Activated CD4-positive, alpha-beta memory T cell treated with anti-CD3 and anti-CD28 coated beads for 36 hours (primary cell): Measurements from ENCODE around the gene PCED1A. TPM values are rescaled to one million over a fixed set of nuclear protein-coding genes. Genes with fewer than 3 reads are reported as not detected.

Source experiments
- CTCF ChIA-PET: fragments of 350-600 bp; sonication (Branson Sonifier 250); formaldehyde crosslinking; loops from one replicate; lab custom pipeline; 2021; ENCODE audit warnings: antibody characterized with exemption, inconsistent platforms; lab: Charles Lee
- POLR2A ChIA-PET: fragments of 350-600 bp; sonication (Branson Sonifier 250); formaldehyde crosslinking; loops from one replicate; lab custom pipeline; 2021; ENCODE audit warnings: antibody characterized with exemption; lab: Charles Lee
- DNase-seq: peaks from one replicate; pipeline ENCODE4 v3.0.0-alpha.2; 2020
- H3K27ac Mint-ChIP-seq: one replicate; pipeline ENCODE4 v1.8.0; 2021; ENCODE audit warnings: mixed read lengths
- H3K27me3 Mint-ChIP-seq: one replicate; pipeline ENCODE4 v1.8.0; 2021; ENCODE audit warnings: mixed read lengths
- H3K36me3 Mint-ChIP-seq: one replicate; pipeline ENCODE4 v1.8.0; 2021; ENCODE audit warnings: mixed read lengths
- H3K4me1 Mint-ChIP-seq: one replicate; pipeline ENCODE4 v1.8.0; 2021; ENCODE audit warnings: low read depth, mixed read lengths
- H3K4me3 Mint-ChIP-seq: one replicate; pipeline ENCODE4 v1.8.0; 2021; ENCODE audit warnings: mild to moderate bottlenecking, mixed read lengths
- H3K9me3 Mint-ChIP-seq: one replicate; pipeline ENCODE4 v1.8.0; 2021; ENCODE audit warnings: mixed read lengths
- intact Hi-C: fragments of 100-400 bp; cut with micrococcal nuclease; formaldehyde crosslinking; loops from one replicate; pipeline ENCODE4 v1.15.1; 2023
- total RNA-seq, 2 experiments: library from RNA; stranded (reverse); gene quantifications; one replicate each; pipeline ENCODE4 v1.2.3, GENCODE V29; 2021

The PCED1A gene
- total RNA-seq, 2 experiments from 2014 or later: 37.0 to 40.0 TPM

DNA sequence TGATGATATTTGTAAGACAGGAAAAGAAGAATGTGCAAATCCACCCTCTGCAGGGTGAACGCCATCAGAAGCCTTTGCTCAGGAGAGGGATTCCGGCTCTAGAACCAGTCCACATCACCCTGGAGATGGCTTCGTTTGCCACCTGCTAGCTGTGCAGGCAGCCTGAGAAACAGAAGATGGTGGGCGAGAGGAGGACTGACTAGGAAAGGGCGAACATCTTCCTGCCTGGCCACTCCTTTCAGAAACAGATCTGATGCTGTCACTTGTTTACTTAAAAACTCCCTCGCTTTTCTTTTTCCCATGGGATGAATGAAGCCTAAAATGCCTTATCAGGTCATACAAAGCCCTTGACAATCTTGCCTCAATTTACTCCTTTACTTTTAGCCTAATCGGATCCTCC is 34.0 kb upstream of the PCED1A start:
- DNase-seq: peak; percentile 48

DNA sequence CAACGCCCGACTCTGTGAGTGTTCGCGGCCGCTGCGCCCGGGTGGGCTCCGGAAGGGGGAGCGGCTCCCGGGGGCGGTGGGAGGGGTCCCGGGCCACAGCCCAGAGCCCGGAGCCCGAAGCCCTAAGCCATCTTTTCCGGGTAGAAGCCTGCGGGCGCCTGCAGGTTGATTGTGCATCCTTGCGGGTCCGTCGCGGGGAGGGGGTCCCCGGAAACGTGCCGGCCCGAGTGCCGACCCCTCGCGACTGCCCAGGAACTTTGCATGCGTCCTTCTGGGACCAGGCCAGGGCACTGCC is 33.2 kb upstream of the PCED1A start:
- Mint-ChIP-seq H3K4me1 (peaks cover 47% of the 10 kb centered on the region), H3K36me3 (peaks cover 22% of the 10 kb centered on the region), H3K9me3 (no peaks in the 10 kb centered on the region), H3K4me3 (peak overlapping the region; percentile 90), H3K27me3 (no peaks in the 10 kb centered on the region), H3K27ac (peak overlapping the region; percentile 78)
- POLR2A ChIA-PET: interaction anchor here (0.6 to 1.4 kb wide), 7 partner anchors 30 to 256 kb away, joined by 3 to 10 read pairs (median 4); no protein-coding TSS in a partner anchor
- CTCF ChIA-PET: interaction anchor here (1.0 kb wide), 2 partner anchors 15 to 137 kb away, joined by 3 read pairs; no protein-coding TSS in a partner anchor
- intact Hi-C loops: loop anchor here (1.0 to 5.0 kb wide), 4 partner anchors 39 to 138 kb away; no protein-coding TSS in a partner anchor
- peak; percentile 68 for DNase-seq

More for the DNA sequence above, 34.0 kb upstream of the PCED1A start:
- peak overlapping the region; percentile 45 for H3K27ac Mint-ChIP-seq
- H3K4me3 Mint-ChIP-seq: peak overlapping the region; percentile 90
- ChIA-PET POLR2A (interaction anchor here (1.0 kb wide), 1 partner anchor 157 kb away, joined by 3 read pairs; no protein-coding TSS in a partner anchor), CTCF (interaction anchor here (1.5 kb wide), 1 partner anchor 27 kb away, joined by 4 read pairs; no protein-coding TSS in a partner anchor)
- intact Hi-C loops: loop anchor here (5.0 kb wide), 1 partner anchor 38 kb away; no protein-coding TSS in a partner anchor
- peaks cover 22% of the 10 kb centered on the region for H3K36me3 Mint-ChIP-seq
- peaks cover 53% of the 10 kb centered on the region for H3K4me1 Mint-ChIP-seq
- H3K27me3 Mint-ChIP-seq: no peaks in the 10 kb centered on the region
- no peaks in the 10 kb centered on the region for H3K9me3 Mint-ChIP-seq

- intact Hi-C loops: loop anchor here (1.0 to 5.0 kb wide), 4 partner anchors 39 to 138 kb away; no protein-coding TSS in a partner anchor
- Mint-ChIP-seq H3K27ac (peak within 1 kb of the TSS; percentile 91), H3K27me3 (no peaks in the 10 kb centered on the region), H3K9me3 (no peaks in the 10 kb centered on the region), H3K4me1 (peaks cover 43% of the 10 kb centered on the region), H3K4me3 (peak within 1 kb of the TSS; percentile 90), H3K36me3 (peaks cover 21% of the 10 kb centered on the region)
- CTCF ChIA-PET: interaction anchor here (0.6 to 1.7 kb wide), 8 partner anchors 10 to 138 kb away, joined by 3 to 7 read pairs (median 3); partner anchors contain the start of gene TMEM239
- DNase-seq: peak; percentile 95
- POLR2A ChIA-PET: interaction anchor here (0.6 to 1.4 kb wide), 7 partner anchors 30 to 256 kb away, joined by 3 to 10 read pairs (median 4); no protein-coding TSS in a partner anchor
These were observed 32.7 kb upstream of the PCED1A start, which contains the start of gene PTPRA for GRCh38 chr20:2873010-2873746. PTPRA (plus strand) TSS chr20:2873481; CDS start chr20:2964278, 90,797 bp downstream.

DNA sequence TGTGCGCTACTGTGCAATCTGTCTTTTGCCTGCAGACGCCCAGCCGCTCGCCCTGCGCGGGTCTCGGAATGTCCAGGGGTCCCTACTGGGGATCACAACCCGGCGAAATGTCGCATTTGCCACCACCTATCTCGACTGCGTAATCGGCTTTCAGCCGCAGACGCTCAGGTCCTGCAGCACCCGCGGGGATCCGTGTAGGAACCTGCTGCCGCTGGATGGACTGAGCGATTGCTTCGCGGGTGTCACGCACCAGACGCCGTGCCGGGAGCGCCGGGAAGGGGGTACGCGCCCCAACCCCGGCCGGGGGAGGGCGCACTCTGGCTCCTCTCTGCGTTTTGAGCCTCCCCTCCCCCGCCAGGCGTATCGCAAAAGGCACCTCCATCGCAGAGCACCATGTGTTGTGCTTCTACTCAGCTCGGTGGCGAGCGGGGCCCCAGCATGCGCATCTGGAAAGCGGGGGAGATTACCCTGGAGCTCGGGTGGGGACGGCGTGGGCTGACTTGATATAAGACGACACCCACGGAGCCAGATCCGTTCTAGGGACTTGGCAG is 32.1 kb upstream of the PCED1A start:
- Mint-ChIP-seq H3K27ac (peak overlapping the region; percentile 91), H3K9me3 (no peaks in the 10 kb centered on the region), H3K27me3 (no peaks in the 10 kb centered on the region), H3K36me3 (peaks cover 21% of the 10 kb centered on the region), H3K4me3 (peak overlapping the region; percentile 90), H3K4me1 (peaks cover 46% of the 10 kb centered on the region)
- peak; percentile 88 for DNase-seq
- ChIA-PET CTCF (interaction anchor here (0.6 to 1.7 kb wide), 8 partner anchors 9 to 139 kb away, joined by 3 to 7 read pairs (median 3); partner anchors contain the start of gene TMEM239), POLR2A (interaction anchor here (1.0 to 1.4 kb wide), 6 partner anchors 29 to 257 kb away, joined by 3 to 10 read pairs (median 4); no protein-coding TSS in a partner anchor)
- intact Hi-C loops: loop anchor here (1.0 to 5.0 kb wide), 6 partner anchors 32 to 402 kb away; partner anchors contain the start of genes PCED1A, SNRPB and VPS16

DNA sequence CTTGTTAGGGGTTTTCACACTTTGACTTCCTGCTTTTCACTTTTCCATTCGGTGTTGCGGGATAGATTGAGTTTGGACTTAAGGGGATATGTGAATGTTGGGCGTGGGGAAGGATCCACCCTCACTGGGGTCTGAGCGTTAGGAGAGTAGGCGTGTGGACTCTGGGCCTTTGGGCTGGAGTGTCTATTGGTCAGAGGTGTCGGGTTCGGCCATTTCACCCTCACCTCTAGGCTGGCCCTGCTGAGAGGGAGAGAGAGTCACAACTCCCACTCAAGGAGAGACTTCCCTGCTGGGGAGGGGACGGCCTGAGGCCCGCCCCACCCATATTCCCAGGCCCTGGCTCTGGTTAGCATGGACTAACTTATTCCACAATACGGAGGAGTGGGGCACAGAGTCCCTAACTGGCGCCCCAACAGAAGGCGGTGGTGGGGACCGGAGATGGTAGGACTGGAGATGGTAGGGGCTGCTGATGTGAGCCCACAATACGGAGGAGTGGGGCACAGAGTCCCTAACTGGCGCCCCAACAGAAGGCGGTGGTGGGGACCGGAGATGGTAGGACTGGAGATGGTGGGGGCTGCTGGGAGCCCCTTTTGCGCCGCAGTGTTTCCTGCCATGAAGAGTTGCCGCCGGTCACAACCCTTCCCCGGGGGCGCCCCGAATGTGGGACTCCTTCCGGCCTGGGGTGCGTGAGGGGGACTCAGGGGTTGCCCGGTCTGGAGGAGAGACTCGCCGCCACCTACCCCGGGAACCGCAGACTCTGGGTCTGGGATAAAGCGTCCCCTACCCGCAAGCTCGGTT is 31.4 kb upstream of the PCED1A start:
- H3K4me3 Mint-ChIP-seq: peak overlapping the region; percentile 90
- peak; percentile 58 for DNase-seq
- peaks cover 50% of the 10 kb centered on the region for H3K4me1 Mint-ChIP-seq
- POLR2A ChIA-PET: interaction anchor here (0.9 to 1.4 kb wide), 5 partner anchors 29 to 143 kb away, joined by 3 to 10 read pairs (median 5); no protein-coding TSS in a partner anchor
- peak overlapping the region; percentile 91 for H3K27ac Mint-ChIP-seq
- H3K36me3 Mint-ChIP-seq: peaks cover 18% of the 10 kb centered on the region
- H3K9me3 Mint-ChIP-seq: no peaks in the 10 kb centered on the region
- intact Hi-C loops: loop anchor here (1.0 to 5.0 kb wide), 3 partner anchors 32 to 402 kb away; partner anchors contain the start of genes PCED1A, SNRPB and VPS16
- no peaks in the 10 kb centered on the region for H3K27me3 Mint-ChIP-seq
- CTCF ChIA-PET: interaction anchor here (1.1 to 1.7 kb wide), 4 partner anchors 55 to 129 kb away, joined by 3 to 7 read pairs (median 5); partner anchors contain the start of gene TMEM239

- H3K36me3 Mint-ChIP-seq: peaks cover 13% of the 10 kb centered on the region
- no peak for DNase-seq
- intact Hi-C loops: loop anchor here (5.0 kb wide), 1 partner anchor 41 kb away; no protein-coding TSS in a partner anchor
- peaks cover 44% of the 10 kb centered on the region for H3K4me1 Mint-ChIP-seq
- H3K4me3 Mint-ChIP-seq: peak overlapping the region; percentile 18
- H3K27ac Mint-ChIP-seq: peak overlapping the region; percentile 40
- H3K9me3 Mint-ChIP-seq: no peaks in the 10 kb centered on the region
- no peaks in the 10 kb centered on the region for H3K27me3 Mint-ChIP-seq
- ChIA-PET CTCF (interaction anchor here (1.1 kb wide), 3 partner anchors 19 to 130 kb away, joined by 3 to 6 read pairs (median 4); no protein-coding TSS in a partner anchor), POLR2A (interaction anchor here (0.9 to 1.2 kb wide), 2 partner anchors 114 to 141 kb away, joined by 3 to 5 read pairs; no protein-coding TSS in a partner anchor)
These were observed 30.6 kb upstream of the PCED1A start for GRCh38 chr20:2871111-2871465.

DNA sequence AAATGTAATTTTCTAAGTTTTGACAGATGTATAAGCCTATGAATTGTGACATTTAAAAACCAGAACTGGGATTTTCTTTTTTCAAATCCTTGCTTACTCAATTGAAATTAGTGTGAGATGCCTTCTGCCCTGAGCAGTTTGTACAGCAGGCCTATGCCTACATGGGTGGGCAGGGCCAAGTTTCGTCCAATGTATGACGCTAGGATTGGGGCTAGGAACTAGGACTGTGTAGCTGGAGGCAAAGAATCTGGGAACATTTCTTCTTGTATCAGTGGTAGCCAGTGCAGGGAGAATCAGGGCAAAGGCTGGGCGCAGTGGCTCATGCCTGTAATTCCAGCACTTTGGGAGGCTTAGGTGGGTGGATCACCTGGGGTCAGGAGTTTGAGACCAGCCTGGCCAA is 28.9 kb upstream of the PCED1A start:
- CTCF ChIA-PET: no interaction called here
- Mint-ChIP-seq H3K4me1 (peaks cover 32% of the 10 kb centered on the region), H3K27me3 (no peaks in the 10 kb centered on the region)

DNA sequence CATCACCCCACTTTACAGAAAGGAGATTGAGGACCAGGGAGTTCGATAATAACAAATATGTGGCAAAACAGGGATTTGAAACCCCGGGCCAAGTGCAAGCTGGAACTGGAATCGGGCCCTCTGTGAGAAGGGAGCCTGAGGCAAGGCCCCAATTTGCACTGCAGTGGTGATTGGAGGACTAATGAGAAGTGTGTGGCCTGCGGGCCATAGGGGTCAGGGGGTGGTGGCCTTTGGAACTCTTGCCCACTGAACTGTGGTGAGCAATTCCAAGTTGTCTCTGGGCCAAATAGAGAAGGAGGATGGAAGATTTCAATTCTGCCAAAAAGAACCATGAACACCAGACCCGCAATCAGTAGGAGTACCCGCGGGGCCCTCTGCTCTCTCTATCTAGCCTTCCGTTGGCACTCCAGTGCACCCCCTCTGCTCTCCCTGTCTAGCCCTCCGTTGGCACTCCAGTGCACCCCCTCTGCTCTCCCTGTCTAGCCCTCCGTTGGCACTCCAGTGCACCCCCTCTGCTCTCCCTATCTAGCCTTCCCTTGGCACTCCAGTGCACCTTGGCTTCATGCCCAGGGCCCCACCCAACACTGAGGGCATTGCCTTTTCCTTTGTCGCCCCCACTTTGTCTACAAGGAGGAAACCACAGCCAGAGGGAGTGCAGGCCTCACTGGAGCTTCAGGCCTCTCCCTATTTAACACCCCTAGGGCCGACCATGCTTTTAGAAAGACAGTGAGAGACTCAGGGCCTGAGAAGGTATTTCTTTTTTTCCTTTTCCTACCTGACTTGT is 26.8 kb upstream of the PCED1A start:
- H3K27me3 Mint-ChIP-seq: no peaks in the 10 kb centered on the region
- H3K4me3 Mint-ChIP-seq: no peak overlapping the region
- no peaks in the 10 kb centered on the region for H3K9me3 Mint-ChIP-seq
- H3K4me1 Mint-ChIP-seq: peaks cover 31% of the 10 kb centered on the region
- no peak overlapping the region for H3K27ac Mint-ChIP-seq
- ChIA-PET CTCF (interaction anchor here (1.2 kb wide), 1 partner anchor 15 kb away, joined by 3 read pairs; no protein-coding TSS in a partner anchor), POLR2A (no interaction called here)
- no peak for DNase-seq
- peaks cover 11% of the 10 kb centered on the region for H3K36me3 Mint-ChIP-seq
- intact Hi-C loops: no loop called here

More for the DNA sequence above, 28.9 kb upstream of the PCED1A start:
- Mint-ChIP-seq H3K36me3 (peaks cover 14% of the 10 kb centered on the region), H3K4me3 (no peak overlapping the region), H3K9me3 (no peaks in the 10 kb centered on the region), H3K27ac (no peak overlapping the region)
- intact Hi-C loops: no loop called here
- no peak for DNase-seq
- POLR2A ChIA-PET: no interaction called here

DNA sequence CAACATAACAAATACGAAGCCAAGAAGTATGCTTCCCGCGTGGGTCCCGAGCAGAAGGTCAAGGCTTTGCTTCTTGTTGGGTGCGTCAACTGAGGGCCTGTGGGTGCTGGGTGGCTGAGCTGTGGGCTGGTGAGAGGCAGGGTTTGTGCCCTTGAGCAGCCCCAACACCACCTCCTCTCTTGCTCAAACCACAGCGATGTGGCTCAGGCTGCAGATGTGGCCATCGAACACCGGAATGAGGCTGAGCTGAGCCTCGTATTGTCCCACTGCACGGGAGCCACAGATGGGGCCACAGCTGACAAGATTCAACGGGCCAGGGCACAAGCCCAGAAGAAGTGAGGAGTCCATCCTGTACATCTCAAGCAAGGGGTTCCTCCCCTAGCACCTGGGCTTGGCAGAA is 25.8 kb upstream of the PCED1A start:
- Mint-ChIP-seq H3K9me3 (no peaks in the 10 kb centered on the region), H3K4me1 (peaks cover 24% of the 10 kb centered on the region), H3K27me3 (no peaks in the 10 kb centered on the region), H3K36me3 (peaks cover 12% of the 10 kb centered on the region), H3K27ac (no peak overlapping the region), H3K4me3 (no peak overlapping the region)
- DNase-seq: no peak
- CTCF ChIA-PET: interaction anchor here (1.2 kb wide), 1 partner anchor 14 kb away, joined by 3 read pairs; no protein-coding TSS in a partner anchor
- POLR2A ChIA-PET: no interaction called here
- intact Hi-C loops: no loop called here

GRCh38 chr20:2865630-2866029 is 25.2 kb upstream of the PCED1A start:
- Mint-ChIP-seq H3K27me3 (no peaks in the 10 kb centered on the region), H3K9me3 (no peaks in the 10 kb centered on the region), H3K36me3 (peaks cover 17% of the 10 kb centered on the region), H3K27ac (no peak overlapping the region), H3K4me3 (no peak overlapping the region), H3K4me1 (peaks cover 18% of the 10 kb centered on the region)
- POLR2A ChIA-PET: no interaction called here
- intact Hi-C loops: no loop called here
- CTCF ChIA-PET: no interaction called here
- DNase-seq: no peak
